ENCODE measurements around the gene CCDC158.
"Not testable (repeated sequence)": the region's sequence is repeated elsewhere in the genome, so short reads cannot be mapped to it uniquely, and the experiment has no call there.

CCDC158 gene

GRCh38 chr4:76429636-76430035, 8.7 kb upstream of the CCDC158 start:
- DNase-seq, result peak; percentile 37 to 46

- DNase-seq, result no peak
These were observed 5.3 kb upstream of the CCDC158 start for GRCh38 chr4:76426272-76426671.

DNA sequence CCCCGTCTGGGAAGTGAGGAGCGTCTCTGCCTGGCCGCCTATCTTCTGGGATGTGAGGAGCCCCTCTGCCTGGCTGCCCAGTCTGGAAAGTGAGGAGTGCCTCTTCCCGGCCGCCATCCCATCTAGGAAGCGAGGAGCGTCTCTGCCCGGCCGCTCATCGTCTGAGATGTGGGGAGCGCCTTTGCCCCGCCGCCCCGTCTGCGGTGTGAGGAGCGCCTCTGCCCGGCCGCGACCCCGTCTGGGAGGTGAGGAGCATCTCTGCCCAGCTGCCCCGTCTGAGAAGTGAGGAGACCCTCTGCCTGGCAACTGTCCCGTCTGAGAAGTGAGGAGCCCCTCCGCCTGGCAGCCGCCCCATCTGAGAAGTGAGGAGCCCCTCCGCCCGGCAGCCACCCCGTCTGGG, 2.2 kb upstream of the CCDC158 start:
- DNase-seq, result not testable (repeated sequence)

DNA sequence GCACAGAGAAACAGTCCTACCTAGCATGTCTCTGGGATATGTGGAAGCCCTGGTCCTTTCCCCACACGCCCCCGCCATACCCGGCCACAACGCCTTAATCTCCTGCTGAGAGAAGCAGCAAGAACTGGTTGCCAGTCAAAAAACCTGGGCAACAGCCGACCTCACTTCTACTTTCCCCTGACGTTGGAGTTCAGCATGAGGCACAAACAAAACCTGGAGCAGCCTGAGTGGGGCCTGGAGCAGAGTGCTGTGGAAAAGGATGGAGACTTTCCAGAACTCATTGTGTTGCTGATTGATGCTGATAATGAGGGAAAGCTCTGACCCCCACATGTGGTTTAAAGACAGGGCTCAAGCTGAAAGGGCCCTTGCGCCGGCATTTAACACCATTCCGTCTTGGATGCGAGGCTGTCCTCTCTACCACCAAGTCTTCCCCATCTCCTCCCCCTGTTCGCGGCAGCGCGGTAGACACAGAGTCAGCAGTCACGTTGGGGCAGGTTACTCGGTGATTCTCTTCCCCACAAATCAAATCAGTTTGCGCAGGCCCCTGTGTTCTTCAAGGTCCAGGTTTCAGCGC, 666 bp downstream of the CCDC158 start:
- DNase-seq, result no peak

DNA sequence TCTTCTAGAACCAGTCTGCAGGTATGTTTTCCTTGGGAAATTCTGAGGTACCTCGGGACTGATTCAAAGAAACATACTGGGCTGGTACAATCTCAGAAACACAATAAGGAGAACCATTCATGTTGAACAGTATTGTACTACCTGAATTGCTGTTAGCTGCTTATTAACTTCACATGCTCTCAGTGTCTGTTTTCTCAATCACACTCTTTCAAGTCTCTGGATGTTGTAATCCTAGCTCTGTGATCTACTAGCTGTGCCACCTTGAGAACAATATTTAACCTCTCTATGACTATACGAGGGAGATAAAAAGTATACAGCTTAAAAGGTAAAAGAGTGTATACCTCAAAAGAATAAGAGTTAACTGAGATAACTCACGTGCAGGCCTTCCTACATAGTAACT, 10.3 kb downstream of the CCDC158 start:
- DNase-seq, result no peak

- DNase-seq, result no peak
These were observed 13.4 kb downstream of the CCDC158 start for GRCh38 chr4:76407440-76408119.

DNA sequence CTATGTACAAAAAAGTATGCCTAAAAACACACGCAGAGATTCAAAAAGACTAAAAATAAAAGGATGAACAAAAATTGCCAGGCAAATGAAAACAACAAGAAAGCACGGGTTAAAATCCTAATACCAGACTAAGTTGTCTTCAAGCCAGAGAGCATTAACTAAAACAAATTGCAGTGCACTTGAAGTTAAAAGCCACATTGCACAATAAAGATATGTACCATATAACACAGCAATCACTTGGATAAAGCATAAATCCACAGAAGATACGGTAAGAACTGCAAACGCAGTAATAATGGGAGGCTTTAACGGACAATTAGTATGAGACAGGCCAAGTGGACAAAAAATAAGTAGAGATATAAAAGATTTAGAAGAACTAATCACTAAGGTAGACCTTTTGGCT, 14.9 kb downstream of the CCDC158 start:
- DNase-seq, result no peak

DNA sequence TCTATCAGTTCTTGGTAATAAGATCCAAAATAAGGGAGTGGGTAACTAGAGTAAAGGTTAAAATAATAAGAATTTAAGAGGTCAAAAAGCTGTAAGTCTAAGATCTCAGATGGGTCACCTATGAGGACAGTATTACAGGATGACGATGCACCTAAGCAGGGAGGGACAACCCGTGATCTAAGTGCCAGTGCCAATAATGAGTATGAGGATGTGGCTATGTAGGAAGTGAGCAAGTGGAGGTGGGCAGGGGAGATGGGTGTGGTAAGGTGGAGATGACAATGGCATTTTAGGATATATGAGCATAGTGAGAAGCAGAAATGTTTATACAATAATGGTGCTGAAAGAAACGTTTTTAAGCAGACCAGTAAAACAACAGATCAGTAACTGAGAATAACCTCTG, 19.3 kb downstream of the CCDC158 start:
- no peak for DNase-seq

DNA sequence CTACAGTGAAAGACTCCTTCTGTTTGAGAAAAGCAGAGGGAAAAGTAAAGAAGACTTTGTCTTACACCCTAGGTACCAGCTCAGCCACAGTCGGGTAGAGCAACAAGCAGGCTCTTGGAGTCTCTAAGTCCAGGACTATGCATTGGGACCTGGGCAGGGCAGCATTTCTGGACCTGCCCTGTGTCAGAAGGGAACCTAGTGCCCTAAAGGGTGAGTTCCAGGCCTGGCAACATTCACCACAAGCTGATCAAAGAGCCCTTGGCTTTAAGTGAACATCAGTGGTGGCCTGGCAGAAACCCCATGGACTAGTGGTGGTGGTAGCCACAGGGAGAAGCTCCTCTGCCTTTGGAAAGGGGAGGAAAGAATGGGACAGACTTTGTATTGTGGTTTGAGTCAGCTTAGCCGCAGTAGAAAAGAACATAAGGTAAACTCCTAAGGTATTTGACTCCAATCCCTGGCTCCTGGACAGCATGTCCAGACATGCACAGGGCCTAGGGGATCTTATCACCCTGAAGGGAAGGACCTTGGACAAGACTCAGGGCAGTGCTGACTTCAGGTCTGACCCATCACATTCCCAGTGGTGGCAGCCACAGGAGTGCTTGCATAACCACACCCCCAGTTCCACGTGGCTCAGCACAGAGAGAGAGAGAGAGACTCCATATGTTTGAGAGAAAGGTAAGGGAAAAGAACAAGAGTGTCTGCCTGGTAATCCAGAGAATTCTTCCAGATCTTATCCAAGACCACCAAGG, 32.6 kb downstream of the CCDC158 start:
- DNase-seq, result no peak

DNA sequence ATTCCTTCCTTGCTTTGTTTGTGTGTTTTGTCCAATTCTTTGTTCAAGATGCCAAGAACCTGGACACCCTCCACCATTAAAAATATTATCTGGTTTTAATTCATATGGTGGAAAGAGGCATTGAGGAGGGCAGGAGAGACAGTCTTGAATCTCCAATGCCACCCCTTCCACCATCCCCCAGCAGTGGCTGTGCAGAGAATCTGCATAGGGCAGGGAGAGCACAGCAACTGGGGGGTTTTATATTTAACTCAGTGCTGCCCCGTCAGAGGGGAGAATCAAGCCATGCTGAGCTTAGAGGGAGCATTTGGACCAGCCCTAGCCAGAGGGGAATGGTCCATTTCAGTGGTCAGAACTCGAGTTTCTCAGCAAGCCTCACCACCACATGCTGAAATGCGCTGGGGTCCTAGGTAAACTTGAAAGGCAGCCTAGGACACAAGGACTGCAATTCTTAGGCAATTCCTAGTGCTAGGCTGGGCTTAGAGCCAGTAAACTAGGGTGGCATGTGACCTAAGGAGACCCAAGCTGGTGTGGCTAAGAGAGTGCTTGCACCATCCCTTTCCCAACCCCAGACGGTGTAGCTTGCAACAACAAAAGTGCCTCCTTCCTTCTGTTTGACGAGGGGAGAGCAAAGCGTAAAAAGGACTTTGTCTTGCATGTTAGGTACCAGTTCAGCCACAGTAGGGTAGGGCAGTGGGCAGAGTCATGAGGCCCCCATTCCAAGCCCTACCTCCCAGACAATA, 34.2 kb downstream of the CCDC158 start:
- DNase-seq, result peak; percentile 66 to 76

- no peak for DNase-seq
These were observed 35.0 kb downstream of the CCDC158 start for GRCh38 chr4:76385974-76386373.

DNA sequence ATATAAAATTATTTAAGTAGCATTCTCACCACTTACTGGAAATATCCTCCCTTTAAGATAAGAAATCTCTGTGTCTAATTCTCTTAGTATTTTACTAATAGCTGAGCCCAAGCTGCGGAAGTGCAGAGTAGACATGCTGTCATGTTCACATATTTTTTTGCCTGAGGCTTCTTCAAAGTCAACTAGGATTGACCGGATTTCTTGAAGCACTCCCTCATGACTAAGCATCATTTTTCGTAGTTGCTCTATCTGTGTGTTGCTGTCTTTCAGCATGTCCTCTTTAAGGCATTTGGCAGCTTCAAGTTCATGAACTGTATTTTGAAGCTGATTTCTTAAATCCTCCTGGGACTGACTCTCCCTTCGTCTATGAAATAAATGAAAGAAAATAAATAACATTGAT, 36.9 kb downstream of the CCDC158 start:
- DNase-seq, result peak; percentile 5 to 17

GRCh38 chr4:76383001-76383400, 37.9 kb downstream of the CCDC158 start:
- DNase-seq, result no peak

DNA sequence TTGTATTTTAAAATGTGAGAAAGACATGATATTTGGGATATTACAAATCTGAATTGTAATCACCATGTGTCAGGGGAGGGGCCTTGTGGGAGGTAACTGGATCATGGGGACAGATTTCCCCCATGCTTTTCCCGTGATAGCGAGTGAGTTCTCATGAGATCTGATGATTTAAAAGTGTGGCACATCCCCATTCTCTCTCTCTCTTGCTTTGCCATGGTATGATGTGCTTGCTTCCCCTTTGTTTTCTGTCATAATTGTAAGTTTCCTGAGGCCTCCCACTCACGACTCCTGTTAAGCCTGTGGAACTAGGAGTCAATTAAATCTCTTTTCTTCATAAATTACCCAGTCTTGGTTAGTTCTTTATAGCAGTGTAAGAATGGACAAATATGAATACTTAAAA, 39.0 kb downstream of the CCDC158 start:
- peak; percentile 75 to 76 for DNase-seq

DNA sequence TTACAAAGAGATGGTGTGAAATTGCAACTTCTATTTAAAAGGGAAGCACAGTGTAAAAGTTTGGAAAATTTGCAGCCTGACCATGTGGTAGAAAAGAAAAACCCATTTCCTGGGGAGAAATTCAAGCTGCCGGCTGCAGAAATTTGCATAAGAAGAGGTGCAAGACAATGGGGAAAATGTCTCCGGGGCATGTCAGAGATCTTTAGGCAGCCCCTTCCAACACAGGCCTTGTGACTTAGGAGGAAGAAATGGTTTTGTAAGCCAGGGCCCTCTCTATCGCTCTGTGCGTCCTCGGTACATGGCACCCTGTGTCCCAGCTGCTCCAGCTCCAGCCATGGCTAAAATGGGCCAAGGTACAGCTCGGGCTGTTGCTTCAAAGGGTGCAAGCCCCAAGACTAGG, 40.4 kb downstream of the CCDC158 start:
- no peak for DNase-seq

- DNase-seq, result peak; percentile 49 to 50
These were observed 43.0 kb downstream of the CCDC158 start for GRCh38 chr4:76377911-76378310.

- DNase-seq, result peak in 1 of 2 donors; percentile 8
These were observed 43.5 kb downstream of the CCDC158 start for GRCh38 chr4:76377481-76377901.

- no peak for DNase-seq
These were observed 44.4 kb downstream of the CCDC158 start for GRCh38 chr4:76376534-76376933.

DNA sequence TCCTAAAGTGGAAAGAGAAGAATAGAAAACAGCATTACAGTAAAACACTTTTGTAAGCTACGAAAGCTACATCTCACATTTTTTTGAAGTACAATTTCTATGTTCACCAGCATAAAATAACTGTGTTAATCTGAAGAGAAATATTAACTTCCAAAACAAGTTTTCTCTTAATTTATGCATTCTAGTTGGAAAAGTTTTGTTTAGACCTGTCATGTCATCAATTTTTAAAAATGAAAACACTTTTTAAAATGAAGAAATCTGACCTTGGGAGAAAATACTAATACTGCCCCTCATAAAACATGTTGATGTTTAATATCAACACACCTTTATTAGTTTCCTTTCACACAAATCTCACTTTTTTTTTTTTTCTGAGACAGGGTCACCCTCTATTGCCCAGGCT, 45.2 kb downstream of the CCDC158 start:
- no peak for DNase-seq

DNA sequence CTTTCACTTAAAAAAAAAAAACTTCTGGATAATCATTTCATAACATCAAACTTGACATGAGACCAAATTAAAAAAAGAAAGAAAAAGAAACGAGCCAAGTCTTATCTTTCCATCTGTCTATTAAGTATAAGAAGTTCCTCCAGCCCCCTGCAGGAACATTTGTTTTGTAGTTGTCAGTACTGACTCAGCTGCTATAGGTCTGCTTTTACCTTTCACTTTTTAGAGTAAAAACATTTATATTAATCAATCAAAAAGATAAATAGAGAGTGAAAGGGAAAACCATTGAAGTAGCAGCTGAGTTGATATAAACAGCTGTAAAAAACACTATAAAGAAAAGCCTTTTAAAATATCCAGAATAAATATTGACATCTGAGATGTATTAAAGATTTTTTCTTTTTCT, 46.1 kb downstream of the CCDC158 start:
- no peak for DNase-seq

DNA sequence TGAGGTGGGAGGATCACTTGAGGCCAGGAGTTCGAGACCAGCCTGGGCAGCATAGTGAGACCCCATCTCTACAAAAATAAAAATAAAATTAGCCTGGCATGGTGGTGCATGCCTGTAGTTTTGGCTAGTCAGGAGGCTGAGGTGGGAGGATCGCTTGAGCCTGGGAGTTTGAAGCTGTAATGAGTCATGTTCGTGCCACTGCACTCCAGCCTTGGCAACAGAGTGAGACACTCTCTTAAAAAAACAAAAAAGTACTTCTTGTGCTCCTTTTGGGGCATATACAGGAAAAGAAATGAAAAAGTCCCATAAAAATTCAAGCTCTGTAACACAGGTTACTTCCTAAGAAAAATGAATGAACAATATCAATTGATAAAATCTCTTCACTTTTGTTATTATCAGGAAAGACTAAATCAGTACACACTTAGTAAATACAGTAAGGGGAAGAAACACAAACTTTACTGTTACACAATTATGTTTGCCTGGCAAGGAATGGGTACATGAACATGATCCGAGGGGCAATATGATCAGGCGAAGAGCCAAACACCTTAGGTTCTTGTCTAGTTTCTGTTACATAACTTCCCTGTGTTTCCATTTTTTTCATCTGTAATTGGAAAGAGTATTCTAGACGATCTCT, 46.9 kb downstream of the CCDC158 start:
- no peak for DNase-seq

GRCh38 chr4:76366737-76367136, 54.2 kb downstream of the CCDC158 start:
- no peak for DNase-seq

DNA sequence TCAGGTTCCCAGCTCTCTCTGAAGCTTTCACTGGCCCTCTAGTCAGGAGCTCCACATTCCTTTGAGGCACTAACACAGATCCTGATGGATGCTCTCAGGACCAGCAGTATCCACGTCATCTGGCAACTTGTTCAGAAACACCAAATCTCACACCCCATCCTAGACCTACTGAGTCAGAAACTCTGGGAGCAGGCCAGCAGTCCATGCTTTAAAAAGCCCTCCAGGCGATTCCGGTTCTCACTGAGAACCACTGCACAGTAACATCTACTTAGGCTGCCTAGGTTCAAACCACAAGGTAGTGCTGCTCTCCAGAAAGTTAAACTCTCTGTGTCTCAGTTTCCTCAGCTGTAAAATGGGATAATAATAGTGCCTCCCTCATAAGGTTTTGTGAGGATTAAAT, 55.3 kb downstream of the CCDC158 start:
- DNase-seq, result no peak

Data from inflammatory macrophage (primary cell).